ENCODE measurements around the gene TAC4. TPM values are rescaled to one million over a fixed set of nuclear protein-coding genes. Genes with fewer than 3 reads are reported as not detected.

Gene TAC4
- total and polyA plus RNA-seq, 2 experiments from 2014 or later, result not detected

- Histone ChIP-seq H3K36me3 (ENCODE audit: insufficient read depth) (no peaks in the 10 kb centered on the region), H4K20me1 (replicated peaks; ENCODE audit: insufficient read depth) (no peaks in the 10 kb centered on the region), H3K4me2 (no peak overlapping the region), H3K4me3 (no peak overlapping the region), H3K9me2 (ENCODE audit: insufficient read depth) (no peaks in the 10 kb centered on the region), H3K27me3 (ENCODE audit: insufficient read depth) (peaks cover 48% of the 10 kb centered on the region), H3F3A (replicated peaks; ENCODE audit: low read depth) (0 out of 2 replicates have a peak, but pooled peaks cover 3% of the 10 kb centered on the region), H3K79me2 (replicated peaks; ENCODE audit: insufficient read depth) (no peaks in the 10 kb centered on the region), H2AFZ (no peak overlapping the region), H3K4me1 (ENCODE audit: insufficient read depth) (peaks cover 10% of the 10 kb centered on the region), H3K27ac (ENCODE audit: low read depth) (no peak overlapping the region)
- no peak for DNase-seq (ENCODE audit: low spot score)
- TF ChIP-seq NANOG (IDR thresholded peaks at IDR 0.05; ENCODE audit: borderline replicate concordance) (no peak), POLR2AphosphoS5 (IDR thresholded peaks at IDR 0.05; ENCODE audit: low read depth) (no peak), ETS1 (IDR thresholded peaks at IDR 0.05) (no peak)
- H3K36me3 Mint-ChIP-seq (ENCODE audit: low read depth), result no peaks in the 10 kb centered on the region
- ATAC-seq, result no peak
- H3K27ac Mint-ChIP-seq, result no peak overlapping the region
- no peaks in the 10 kb centered on the region for H3K9me3 Mint-ChIP-seq
- H3K4me3 Mint-ChIP-seq, result no peak overlapping the region
- peaks cover 15% of the 10 kb centered on the region for H3K4me1 Mint-ChIP-seq
- peaks cover 34% of the 10 kb centered on the region for H3K27me3 Mint-ChIP-seq (ENCODE audit: insufficient read depth, low read depth, poor library complexity)
These were observed 47.9 kb upstream of the TAC4 start for GRCh38 chr17:49895812-49896211.

- no peak overlapping the region for H2AFZ ChIP-seq
- no peaks in the 10 kb centered on the region for H3K9me2 ChIP-seq (ENCODE audit: insufficient read depth)
- peaks cover 49% of the 10 kb centered on the region for H3K27me3 ChIP-seq (ENCODE audit: insufficient read depth)
- no peak for DNase-seq (ENCODE audit: low spot score)
- H3K79me2 ChIP-seq (replicated peaks; ENCODE audit: insufficient read depth), result no peaks in the 10 kb centered on the region
- Mint-ChIP-seq H3K27me3 (ENCODE audit: insufficient read depth, low read depth, poor library complexity) (peaks cover 35% of the 10 kb centered on the region), H3K4me1 (peaks cover 19% of the 10 kb centered on the region), H3K27ac (no peak overlapping the region; the same call in 1 of the 2 replicates), H3K4me3 (no peak overlapping the region), H3K36me3 (ENCODE audit: low read depth) (no peaks in the 10 kb centered on the region), H3K9me3 (no peaks in the 10 kb centered on the region)
- H3F3A ChIP-seq (replicated peaks; ENCODE audit: low read depth), result 0 out of 2 replicates have a peak, but pooled peaks cover 3% of the 10 kb centered on the region
- H3K4me3 ChIP-seq, result no peak overlapping the region
- H3K27ac ChIP-seq (ENCODE audit: low read depth), result no peak overlapping the region
- no peaks in the 10 kb centered on the region for H4K20me1 ChIP-seq (replicated peaks; ENCODE audit: insufficient read depth)
- no peak overlapping the region for H3K4me2 ChIP-seq
- ATAC-seq, result no peak
- peaks cover 10% of the 10 kb centered on the region for H3K4me1 ChIP-seq (ENCODE audit: insufficient read depth)
- no peaks in the 10 kb centered on the region for H3K36me3 ChIP-seq (ENCODE audit: insufficient read depth)
- no peak for TF ChIP-seq ZNF462 (CRISPR knock-in tag; IDR thresholded peaks at IDR 0.05)
- no peak for TF ChIP-seq ZNF114 (CRISPR knock-in tag; IDR thresholded peaks at IDR 0.05)
- no peak for TF ChIP-seq ETS1 (IDR thresholded peaks at IDR 0.05)
- no peak for TF ChIP-seq CREB1 (CRISPR knock-in tag; IDR thresholded peaks at IDR 0.05; ENCODE audit: low read depth)
- no peak for TF ChIP-seq POLR2AphosphoS5 (IDR thresholded peaks at IDR 0.05; ENCODE audit: low read depth)
- no peak for TF ChIP-seq NANOG (IDR thresholded peaks at IDR 0.05; ENCODE audit: borderline replicate concordance)
- TF ChIP-seq EZH2phosphoT487 (IDR thresholded peaks at IDR 0.05; ENCODE audit: unreplicated experiment), result no peak
- TF ChIP-seq EZH2 (IDR thresholded peaks at IDR 0.05; ENCODE audit: low read depth, unreplicated experiment), result no peak
- no peak for TF ChIP-seq JUNB (IDR thresholded peaks at IDR 0.05; ENCODE audit: unreplicated experiment)
- no peak for TF ChIP-seq ZNF331 (CRISPR knock-in tag; IDR thresholded peaks at IDR 0.05; ENCODE audit: low read depth)
- TF ChIP-seq CTCF (conservative IDR thresholded peaks at IDR 0.05; ENCODE audit: low read depth in 2 of 2), result no peak
- no peak for TF ChIP-seq STAT1 (IDR thresholded peaks at IDR 0.05; ENCODE audit: unreplicated experiment)
These were observed 46.9 kb upstream of the TAC4 start for GRCh38 chr17:49894761-49895160.
